Endothelial cell of umbilical vein (primary cell): ENCODE results near the gene VGLL4. TPM values are rescaled to one million over a fixed set of nuclear protein-coding genes. Genes with fewer than 3 reads are reported as not detected.

Source experiments
- BruUV-seq: library from RNA; stranded (reverse); fragments of 400-500 nt; replicated peaks from 2 replicates; lab custom pipeline; 2021; lab: Mats Ljungman, UMichigan
- CTCF ChIA-PET: fragments of 300-600, 350-600 bp; sonication (Branson Sonifier 250); formaldehyde crosslinking; loops from one replicate; lab custom pipeline; 2021; ENCODE audit warnings: antibody characterized with exemption, inconsistent platforms; lab: Charles Lee
- POLR2A ChIA-PET: fragments of 300-600, 350-600 bp; sonication (Branson Sonifier 250); formaldehyde crosslinking; loops from one replicate; lab custom pipeline; 2021; ENCODE audit warnings: antibody characterized with exemption, inconsistent platforms; lab: Charles Lee
- DNase-seq: peaks from one replicate; pipeline ENCODE4 v3.0.0-alpha.2; 2011; ENCODE audit warnings: low read depth, low spot score
- FAIRE-seq: peaks from 2 replicates; lab custom pipeline; 2011; peaks lifted over from hg19 to GRCh38; lab: Jason Lieb, UNC
- H2AFZ ChIP-seq: 2 replicates; pipeline ENCODE4 v1.6.0; 2012; ENCODE audit warnings: low read depth, low read length, control low read depth, inconsistent platforms
- H3K27ac ChIP-seq: 2 replicates; pipeline ENCODE4 v1.5.1; 2011; ENCODE audit warnings: low read depth, mild to moderate bottlenecking, control low read depth, low read length, moderate library complexity; ENCODE audit not compliant: insufficient read depth
- H3K27me3 ChIP-seq, 2 experiments: 2 replicates each; pipeline versions ENCODE4 v1.6.0 to v1.6.1; 2011; ENCODE audit warnings: low read length in 2 of 2, mixed read lengths in 1 of 2; ENCODE audit not compliant: control insufficient read depth in 2 of 2, insufficient read depth in 2 of 2
- H3K36me3 ChIP-seq, 2 experiments: 2 replicates in 1 of 2; 3 replicates in 1 of 2; pipeline ENCODE4 v1.5.1; 2011; ENCODE audit warnings: low read length in 2 of 2, mild to moderate bottlenecking in 1 of 2, moderate library complexity in 1 of 2; ENCODE audit not compliant: control insufficient read depth in 2 of 2, insufficient read depth in 2 of 2; ENCODE audit errors: extremely low read depth in 1 of 2
- H3K4me1 ChIP-seq: 3 replicates; pipeline ENCODE4 v1.5.1; 2011; ENCODE audit warnings: mild to moderate bottlenecking, low read length; ENCODE audit not compliant: control insufficient read depth, insufficient read depth; ENCODE audit errors: extremely low read depth
- H3K4me2 ChIP-seq: 2 replicates; pipeline ENCODE4 v1.6.1; 2011; ENCODE audit warnings: low read length, control low read depth, mixed read lengths; ENCODE audit not compliant: insufficient read depth
- H3K4me3 ChIP-seq, 3 experiments: fragments of 200-600 bp in 1 of 3; sonication (generic), shearing (Covaris generic) in 1 of 3; replicated peaks in 1 of 3; 2 replicates each; pipeline ENCODE4 v1.5.1; 2011 to 2016; ENCODE audit warnings: control low read depth in 3 of 3, low read length in 3 of 3, mild to moderate bottlenecking in 2 of 3, inconsistent platforms in 1 of 3, low read depth in 1 of 3, moderate library complexity in 1 of 3; ENCODE audit not compliant: insufficient read depth in 1 of 3
- H3K79me2 ChIP-seq: 2 replicates; pipeline ENCODE4 v1.6.0; 2012; ENCODE audit warnings: low read length, inconsistent platforms; ENCODE audit not compliant: control insufficient read depth, insufficient read depth
- H3K9ac ChIP-seq: replicated peaks from 2 replicates; pipeline ENCODE3; 2011; ENCODE audit warnings: low read length, control low read depth; ENCODE audit not compliant: insufficient read depth; ENCODE audit errors: extremely low read depth
- H3K9me1 ChIP-seq: replicated peaks from 3 replicates; pipeline ENCODE4 v1.6.0; 2011; ENCODE audit warnings: mild to moderate bottlenecking, low read length; ENCODE audit not compliant: control insufficient read depth, insufficient read depth; ENCODE audit errors: extremely low read depth
- H3K9me3 ChIP-seq: replicated peaks from 2 replicates; pipeline ENCODE4 v1.5.1; 2012; ENCODE audit warnings: low read length, inconsistent platforms; ENCODE audit not compliant: control insufficient read depth, insufficient read depth
- H4K20me1 ChIP-seq: replicated peaks from 2 replicates; pipeline ENCODE3; 2011; ENCODE audit warnings: mild to moderate bottlenecking, low read length; ENCODE audit not compliant: control insufficient read depth, insufficient read depth; ENCODE audit errors: extremely low read depth
- CTCF ChIP-seq, 2 donors: IDR thresholded peaks; 1 replicate in 1 of 2; 2 replicates in 1 of 2; pipeline ENCODE4 v1.5.1; 2011; ENCODE audit warnings: low read length in 2 of 2, mild to moderate bottlenecking in 2 of 2, moderate library complexity in 2 of 2, control low read depth in 1 of 2, inconsistent platforms in 1 of 2, low read depth in 1 of 2; ENCODE audit not compliant: insufficient read depth in 1 of 2; ENCODE audit errors: extremely low read depth in 1 of 2
- EZH2 ChIP-seq: IDR thresholded peaks from 2 replicates; pipeline ENCODE4 v1.6.1; 2012; ENCODE audit warnings: borderline replicate concordance, low read depth, mild to moderate bottlenecking, moderate library complexity, low read length, inconsistent platforms; ENCODE audit not compliant: severe bottlenecking
- FOS ChIP-seq: IDR thresholded peaks from 2 replicates; pipeline ENCODE4 v1.6.1; 2011; ENCODE audit warnings: mild to moderate bottlenecking, low read length, moderate library complexity, borderline replicate concordance; ENCODE audit not compliant: insufficient read depth
- GATA2 ChIP-seq: IDR thresholded peaks from 2 replicates; pipeline ENCODE4 v1.7.0; 2011; ENCODE audit warnings: low read depth, mild to moderate bottlenecking, moderate library complexity, mixed read lengths, low read length; ENCODE audit not compliant: insufficient read length, insufficient read depth
- JUN ChIP-seq: IDR thresholded peaks from 2 replicates; pipeline ENCODE4 v1.6.1; 2011; ENCODE audit warnings: borderline replicate concordance, low read depth; ENCODE audit not compliant: insufficient read length, insufficient read depth
- MAX ChIP-seq: IDR thresholded peaks from 2 replicates; pipeline ENCODE4 v1.6.1; 2011; ENCODE audit not compliant: insufficient read depth, insufficient read length
- MYC ChIP-seq: IDR thresholded peaks from one replicate; pipeline ENCODE4 v1.6.1; 2011; ENCODE audit warnings: mild to moderate bottlenecking, low read depth, low read length
- POLR2A ChIP-seq: IDR thresholded peaks from 2 replicates; pipeline ENCODE4 v1.6.1; 2012; ENCODE audit warnings: low read depth, mild to moderate bottlenecking, control low read depth, low read length
- POLR2AphosphoS5 ChIP-seq: IDR thresholded peaks from 2 replicates; pipeline ENCODE4 v1.6.1; 2012; ENCODE audit warnings: low read depth, mild to moderate bottlenecking, control low read depth, low read length, moderate library complexity; ENCODE audit not compliant: insufficient read depth
- dilution Hi-C: fragments of 300-500 bp; cut with MboI; formaldehyde crosslinking; loops from one replicate; pipeline ENCODE4 v1.15.0; 2019; ENCODE audit warnings: low sequenced_read_pairs; ENCODE audit not compliant: extremely low pct_ligation_motif_present
- intact Hi-C: fragments of 100-400 bp; cut with micrococcal nuclease; formaldehyde crosslinking; loops from one replicate; pipeline ENCODE4 v1.10.0; 2022
- polyA plus RNA-seq, 4 experiments: library from polyadenylated mRNA; depleted of rRNA in 3 of 4; stranded (reverse) in 3 of 4; unstranded in 1 of 4; fragments of >200 nt; gene quantifications; 2 replicates each; pipeline versions ENCODE4 v1.2.1 to v1.2.3, GENCODE V29; 2011 to 2012; ENCODE audit warnings: missing spikeins in 1 of 4
- total RNA-seq: library from RNA; stranded (reverse); gene quantifications from 2 replicates; pipeline ENCODE4 v1.2.3, GENCODE V29; 2021

Gene VGLL4
- total and polyA plus RNA-seq, 2 donors (not counting 3 experiments of a cell fraction or from before 2014, with no cell fraction given) = 67.0 to 78.9 TPM

DNA sequence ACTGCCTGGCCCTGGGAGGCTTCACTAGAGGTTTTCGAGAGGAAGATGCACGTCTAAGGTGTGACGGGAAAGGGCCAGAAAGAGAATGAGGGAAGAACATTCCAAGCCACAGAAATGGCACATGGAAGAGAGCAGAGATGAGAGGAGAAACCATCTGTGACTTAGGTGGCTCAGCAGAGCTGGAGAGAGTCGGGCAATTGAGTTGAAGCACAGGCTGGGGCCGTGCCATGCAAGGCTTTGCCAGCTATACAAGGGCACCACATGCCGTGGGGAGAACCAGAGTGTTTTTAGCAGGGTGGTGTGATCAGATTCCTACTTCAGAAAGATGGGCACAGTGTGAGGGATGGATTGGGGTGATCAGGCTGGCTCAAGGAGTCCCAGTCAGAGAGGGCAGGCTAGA is 126.1 kb downstream of the VGLL4 start:
- Histone ChIP-seq H3K27me3 (no peaks in the 10 kb centered on the region), H3K9me1 (no peaks in the 10 kb centered on the region), H4K20me1 (no peaks in the 10 kb centered on the region), H3K79me2 (no peaks in the 10 kb centered on the region), H3K4me3 (no peak overlapping the region), H3K4me1 (peaks cover 16% of the 10 kb centered on the region), H3K4me2 (no peak overlapping the region), H3K9ac (no peak overlapping the region), H3K27ac (no peak overlapping the region), H3K9me3 (no peaks in the 10 kb centered on the region), H3K36me3 (no peaks in the 10 kb centered on the region), H2AFZ (no peak overlapping the region)
- no peak for FAIRE-seq
- intact Hi-C loops = no loop called here
- dilution Hi-C loops = no loop called here
- no peak for DNase-seq
- no peak for TF ChIP-seq CTCF (IDR thresholded peaks at IDR 0.05; ENCODE audit: extremely low read depth in 1 of 2, insufficient read depth in 1 of 2, low read depth in 1 of 2, low read length in 2 of 2)
- no peak for TF ChIP-seq MYC
- TF ChIP-seq EZH2 = no peak
- no peak for TF ChIP-seq JUN
- no peak for TF ChIP-seq MAX
- TF ChIP-seq GATA2 = no peak
- TF ChIP-seq FOS = no peak
- no peak for TF ChIP-seq POLR2A
- no peak for TF ChIP-seq POLR2AphosphoS5
- CTCF ChIA-PET = interaction anchor here (1.1 kb wide), 1 partner anchor 36 kb away, joined by 3 read pairs; no protein-coding TSS in a partner anchor
- no TSS peak for BruUV-seq
- POLR2A ChIA-PET = no interaction called here
